GM12878 (cell line): Measurements from ENCODE around the gene RUNDC3A. TPM values are rescaled to one million over a fixed set of nuclear protein-coding genes. Genes with fewer than 3 reads are reported as not detected.
A peak's percentile ranks its signal among the peaks of the same experiment; 100 is the strongest.

Experiments
- ATF2 ChIP-seq: IDR thresholded peaks from 2 replicates; pipeline ENCODE4 v1.6.1; 2012; ENCODE audit warnings: low read length, inconsistent platforms
- CHD2 ChIP-seq: IDR thresholded peaks from 2 replicates; pipeline ENCODE4 v1.6.1; 2011; ENCODE audit warnings: low read depth, low read length, improper control_type of control experiment, borderline replicate concordance
- CREB1 ChIP-seq: IDR thresholded peaks from 2 replicates; pipeline ENCODE4 v1.6.1; 2012; ENCODE audit warnings: low read depth, mild to moderate bottlenecking, inconsistent platforms
- EGR1 ChIP-seq, 2 experiments: IDR thresholded peaks; 1 replicate in 1 of 2; 2 replicates in 1 of 2; pipeline ENCODE4 v1.6.1; 2011 to 2012; ENCODE audit warnings: low read depth in 2 of 2, low read length in 2 of 2, borderline replicate concordance in 1 of 2, mild to moderate bottlenecking in 1 of 2, moderate library complexity in 1 of 2
- ETV6 ChIP-seq, 2 experiments: fragments of 450-650 bp in 1 of 2; IDR thresholded peaks in 1 of 2; conservative IDR thresholded peaks in 1 of 2; 2 replicates each; pipeline ENCODE4 v1.6.1; 2014; ENCODE audit warnings: antibody characterized with exemption in 1 of 2, borderline replicate concordance in 1 of 2, low read depth in 1 of 2, mild to moderate bottlenecking in 1 of 2, moderate library complexity in 1 of 2
- IKZF2 ChIP-seq, 2 experiments: fragments of 450-650 bp; IDR thresholded peaks; 2 replicates each; pipeline ENCODE4 v1.6.1; 2017; ENCODE audit warnings: mild to moderate bottlenecking in 2 of 2, moderate library complexity in 2 of 2
- NBN ChIP-seq: fragments of 450-650 bp; IDR thresholded peaks from 2 replicates; pipeline ENCODE4 v1.6.1; 2016
- RELB ChIP-seq: fragments of 450-650 bp; IDR thresholded peaks from 2 replicates; pipeline ENCODE4 v1.6.1; 2017; ENCODE audit warnings: low read depth, mild to moderate bottlenecking, moderate library complexity
- SKIL ChIP-seq: fragments of 450-650 bp; IDR thresholded peaks from 2 replicates; pipeline ENCODE4 v1.6.1; 2017; ENCODE audit warnings: mild to moderate bottlenecking, low read depth, inconsistent platforms; ENCODE audit not compliant: poor library complexity, severe bottlenecking
- STAT3 ChIP-seq: IDR thresholded peaks from 2 replicates; pipeline ENCODE4 v1.6.1; 2011; ENCODE audit warnings: low read depth, low read length, improper control_type of control experiment
- TCF7 ChIP-seq: IDR thresholded peaks from 2 replicates; pipeline ENCODE4 v1.6.1; 2014; ENCODE audit warnings: antibody characterized with exemption, borderline replicate concordance
- YY1 ChIP-seq: IDR thresholded peaks from 2 replicates; pipeline ENCODE4 v1.6.1; 2011; ENCODE audit warnings: low read depth, mild to moderate bottlenecking, low read length
- ZBTB40 ChIP-seq: fragments of 450-650 bp; IDR thresholded peaks from 2 replicates; pipeline ENCODE4 v1.6.1; 2016; ENCODE audit warnings: mild to moderate bottlenecking, moderate library complexity, borderline replicate concordance
- ZNF24 ChIP-seq: fragments of 450-650 bp; IDR thresholded peaks from 2 replicates; pipeline ENCODE4 v1.6.1; 2017; ENCODE audit warnings: antibody characterized with exemption, mild to moderate bottlenecking
- polyA plus RNA-seq, 11 experiments: library from polyadenylated mRNA; depleted of rRNA in 4 of 11; unstranded in 6 of 11; stranded (reverse) in 5 of 11; fragments of >200 nt; fragmentation: Nextera tagmentation in 4 of 11; fragmentation: Illumina TruSeq in 1 of 11; extraction: Ambion mirVana in 4 of 11; extraction: Trizol in 1 of 11; gene quantifications; 1 replicate in 1 of 11; 2 replicates in 10 of 11; pipeline versions ENCODE4 v1.2.1 to v1.2.3, GENCODE V29; 2011 to 2016; ENCODE audit warnings: inconsistent platforms in 2 of 11, missing spikeins in 2 of 11, low read depth in 1 of 11
- total RNA-seq, 4 experiments: library from RNA; depleted of rRNA in 3 of 4; stranded (reverse); fragments of >200 nt in 3 of 4; fragmentation: Illumina TruSeq in 1 of 4; extraction: Trizol in 1 of 4; gene quantifications; 2 replicates each; pipeline versions ENCODE4 v1.2.1 to v1.2.3, GENCODE V29; 2013 to 2021

RUNDC3A gene
- total and polyA plus RNA-seq, 10 of the 15 experiments (the other 5 are each of a cell fraction or from before 2014, with no cell fraction given): 0.07 to 0.17 TPM; not detected in 8

DNA sequence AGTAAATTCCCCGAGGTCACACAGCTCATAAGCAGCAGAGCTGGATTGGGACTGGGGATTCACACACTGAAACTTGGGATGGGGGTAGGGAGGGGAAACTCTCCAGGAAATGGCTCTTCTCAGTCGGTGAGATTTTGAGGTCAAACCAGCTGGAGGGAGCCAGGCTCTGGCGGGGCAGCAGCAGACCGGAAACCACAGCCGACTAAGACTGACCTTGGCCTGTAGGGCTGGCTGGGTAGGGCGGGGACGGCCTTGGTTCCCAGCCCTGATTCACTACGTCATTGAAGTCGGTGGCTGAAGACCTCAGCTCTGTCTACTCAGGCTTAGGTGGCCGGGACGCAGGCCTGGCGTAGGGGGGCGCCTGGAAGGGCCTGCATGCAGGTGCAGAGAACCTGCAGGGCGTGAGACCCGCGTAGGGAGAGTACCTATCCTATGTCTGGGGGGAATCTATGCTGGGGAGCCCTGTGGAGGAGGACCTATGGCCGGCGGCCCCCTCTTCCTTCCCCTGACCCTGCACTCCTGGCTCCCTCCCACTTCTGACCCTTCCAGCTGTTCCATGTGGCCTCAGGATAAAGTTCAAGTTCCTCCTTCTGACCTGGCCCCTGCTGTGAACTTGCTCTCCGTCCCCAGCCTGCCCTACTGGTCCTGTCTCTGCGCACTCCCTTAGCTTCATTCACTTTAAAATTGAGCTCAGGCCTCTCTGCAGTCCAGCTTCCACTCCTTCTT lies 28.6 kb upstream of the RUNDC3A start (continued):
- TF ChIP-seq ETV6 (conservative IDR thresholded peaks at IDR 0.05 in 1 of 2, IDR thresholded peaks at IDR 0.05 in 1 of 2; ENCODE audit: borderline replicate concordance in 1 of 2, low read depth in 1 of 2) (peak in 1 of 2 experiments; percentile 49; a peak in 1 of 4 replicates), ZNF24 (no peak), NBN (0 out of 2 replicates have a peak, but pooled peaks have one; percentile 35), STAT3 (no peak), CREB1 (peak; percentile 64; the same call in 1 of the 2 replicates), SKIL (peak; percentile 89), ATF2 (peak; percentile 49; the same call in 1 of the 2 replicates), TCF7 (no peak), RELB (peak; percentile 58; the same call in 1 of the 2 replicates), IKZF2 (IDR thresholded peaks at IDR 0.05) (peak; percentile 86 to 89), ZBTB40 (no peak), YY1 (0 out of 2 replicates have a peak, but pooled peaks have one; percentile 20), EGR1 (IDR thresholded peaks at IDR 0.05; ENCODE audit: borderline replicate concordance in 1 of 2, low read depth in 2 of 2, low read length in 2 of 2) (no peak), CHD2 (0 out of 2 replicates have a peak, but pooled peaks have one; percentile 9)
